ENCODE measurements around the gene KCNT2.
A peak's percentile ranks its signal among the peaks of the same experiment; 100 is the strongest.
"Not testable (repeated sequence)": the region's sequence is repeated elsewhere in the genome, so short reads cannot be mapped to it uniquely, and the experiment has no call there.

The KCNT2 gene

GRCh38 chr1:196515904-196516303, 92.3 kb downstream of the KCNT2 start:
- DNase-seq (ENCODE audit: low spot score): no peak

DNA sequence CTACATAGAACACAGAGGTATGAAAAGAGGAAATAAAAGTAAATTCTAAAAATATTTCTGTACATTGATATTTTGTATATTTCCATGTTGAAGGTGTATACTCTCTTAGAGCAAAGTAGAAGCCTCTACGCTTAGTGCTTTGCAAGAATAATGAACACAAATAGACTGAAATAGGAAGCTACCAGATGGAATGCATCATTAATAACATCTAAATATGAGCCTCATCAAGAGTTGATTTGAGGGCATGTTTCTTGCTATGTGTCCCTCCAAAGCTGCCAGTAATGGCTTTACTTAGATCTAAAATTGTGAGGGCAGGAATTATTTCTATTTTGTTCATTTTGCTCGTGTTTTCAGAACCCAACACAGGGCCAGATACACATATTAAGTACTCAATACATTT, 94.4 kb downstream of the KCNT2 start:
- DNase-seq (ENCODE audit: low spot score): peak; percentile 46

- no peak for DNase-seq (ENCODE audit: low spot score)
Observed at GRCh38 chr1:196510451-196510850, 97.8 kb downstream of the KCNT2 start.

DNA sequence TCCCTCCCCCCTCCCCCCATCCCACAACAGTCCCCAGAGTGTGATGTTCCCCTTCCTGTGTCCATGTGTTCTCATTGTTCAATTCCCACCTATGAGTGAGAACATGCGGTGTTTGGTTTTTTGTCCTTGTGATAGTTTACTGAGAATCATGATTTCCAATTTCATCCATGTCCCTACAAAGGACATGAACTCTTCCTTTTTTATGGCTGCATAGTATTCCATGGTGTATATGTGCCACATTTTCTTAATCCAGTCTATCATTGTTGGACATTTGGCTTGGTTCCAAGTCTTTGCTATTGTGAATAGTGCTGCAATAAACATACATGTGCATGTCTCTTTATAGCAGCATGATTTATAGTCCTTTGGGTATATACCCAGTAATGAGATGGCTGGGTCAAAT, 104.0 kb downstream of the KCNT2 start:
- not testable (repeated sequence) for DNase-seq (ENCODE audit: low spot score)

DNA sequence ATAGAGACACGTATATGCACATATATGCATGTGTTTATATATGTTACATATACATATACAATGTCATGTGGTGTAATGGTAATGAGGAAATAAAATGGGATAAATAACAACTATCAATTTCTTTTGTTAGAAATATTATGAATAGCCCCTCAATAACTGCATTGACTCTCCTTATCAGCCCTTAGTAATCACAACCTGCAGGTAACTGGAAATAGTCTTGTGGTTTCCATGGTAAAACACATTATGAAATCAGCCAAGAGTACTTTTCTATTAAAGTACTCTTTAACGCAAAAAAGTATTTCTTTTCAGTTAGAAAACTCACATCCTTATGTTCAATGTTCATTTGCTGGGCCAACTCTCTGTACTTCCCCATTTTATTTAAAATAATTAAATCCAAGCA, 105.8 kb downstream of the KCNT2 start:
- no peak for DNase-seq (ENCODE audit: low spot score)

GRCh38 chr1:196501760-196502428, 106.3 kb downstream of the KCNT2 start:
- DNase-seq (ENCODE audit: low spot score): no peak

GRCh38 chr1:196497817-196498216, 110.4 kb downstream of the KCNT2 start:
- no peak for DNase-seq (ENCODE audit: low spot score)

GRCh38 chr1:196494766-196495165, 113.5 kb downstream of the KCNT2 start:
- DNase-seq (ENCODE audit: low spot score): no peak

- DNase-seq (ENCODE audit: low spot score): no peak
Observed at GRCh38 chr1:196493881-196494280, 114.4 kb downstream of the KCNT2 start.

- DNase-seq (ENCODE audit: low spot score): no peak
Observed at GRCh38 chr1:196488579-196488978, 119.7 kb downstream of the KCNT2 start.

- DNase-seq (ENCODE audit: low spot score): no peak
Observed at GRCh38 chr1:196486346-196486745, 121.9 kb downstream of the KCNT2 start.

GRCh38 chr1:196481616-196482015, 126.6 kb downstream of the KCNT2 start:
- no peak for DNase-seq (ENCODE audit: low spot score)

- DNase-seq (ENCODE audit: low spot score): no peak
Observed at GRCh38 chr1:196477262-196477661, 131.0 kb downstream of the KCNT2 start.

DNA sequence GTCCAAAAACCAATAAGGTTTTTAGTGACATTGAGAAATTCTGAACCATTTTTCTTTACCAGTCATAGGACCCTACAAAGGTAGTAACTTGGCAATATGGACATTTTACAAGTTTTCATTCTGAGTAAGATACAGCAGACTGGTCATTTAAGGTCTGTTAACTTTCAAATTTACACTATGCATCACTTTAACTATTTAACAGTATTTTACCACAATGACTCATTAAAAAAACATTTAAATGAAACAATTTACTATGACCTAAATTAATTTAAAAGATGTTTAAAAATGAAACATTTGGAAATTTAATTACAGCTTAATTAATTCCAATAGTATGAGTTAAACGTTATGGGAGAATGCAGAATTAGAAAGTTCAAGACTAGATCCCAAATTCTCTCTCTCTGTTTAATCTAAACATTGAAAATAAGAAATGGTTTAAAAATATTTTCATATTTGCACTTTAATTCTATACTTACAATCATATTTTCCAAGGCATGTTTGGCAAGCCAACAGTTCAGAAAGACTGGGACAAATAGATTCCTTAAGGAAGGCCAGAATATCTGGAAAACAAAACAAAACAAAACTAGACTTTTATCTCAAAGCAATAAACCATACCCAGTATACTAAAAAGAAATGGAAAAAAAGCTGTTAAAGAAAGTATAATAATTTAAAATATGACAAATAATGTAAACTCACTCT, 140.9 kb downstream of the KCNT2 start:
- no peak for DNase-seq (ENCODE audit: low spot score)

GRCh38 chr1:196466654-196467053, 141.6 kb downstream of the KCNT2 start:
- DNase-seq (ENCODE audit: low spot score): no peak

DNA sequence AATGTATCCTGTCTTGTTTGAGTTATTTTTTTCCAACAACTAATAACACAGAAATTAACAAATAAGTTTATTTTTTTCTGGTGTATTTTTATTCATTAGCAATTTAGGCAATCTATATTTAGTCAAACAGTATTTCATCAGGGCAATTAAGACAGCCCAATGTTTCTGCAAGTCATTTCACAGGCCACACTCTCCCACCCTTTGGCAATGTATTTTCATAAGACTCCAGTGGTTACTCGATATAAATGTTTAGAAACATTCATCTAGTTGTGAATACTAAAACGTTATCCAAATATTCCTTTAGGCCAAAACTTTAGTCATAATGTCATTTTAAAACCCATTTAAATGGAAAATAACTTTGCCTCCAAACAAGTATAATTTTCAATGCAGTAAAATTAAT, 142.1 kb downstream of the KCNT2 start:
- no peak for DNase-seq (ENCODE audit: low spot score)

DNA sequence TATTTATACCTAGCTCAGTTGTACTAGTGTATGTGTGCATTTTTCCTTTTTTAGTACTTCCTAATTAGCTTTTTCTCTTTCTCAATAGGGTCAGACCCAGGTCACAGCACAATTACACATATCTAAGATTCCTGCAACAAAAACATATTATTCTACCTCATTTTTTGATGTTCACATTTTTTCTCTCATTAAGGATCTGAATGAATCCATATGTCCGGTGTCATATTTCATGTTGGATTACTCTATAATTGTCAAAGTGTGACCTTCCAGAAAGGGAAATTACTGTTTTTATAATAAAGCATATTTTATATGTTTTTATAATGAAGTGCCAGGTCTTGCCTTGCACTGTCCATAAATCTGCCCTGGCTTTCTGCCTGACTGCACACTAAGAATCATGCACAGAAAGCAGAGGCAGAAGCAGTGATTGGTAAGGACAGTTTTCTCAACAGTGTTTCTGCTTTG, 143.7 kb downstream of the KCNT2 start:
- no peak for DNase-seq (ENCODE audit: low spot score)

GRCh38 chr1:196462086-196462485, 146.2 kb downstream of the KCNT2 start:
- DNase-seq (ENCODE audit: low spot score): no peak

GRCh38 chr1:196461521-196461920, 146.7 kb downstream of the KCNT2 start:
- DNase-seq (ENCODE audit: low spot score): no peak

- no peak for DNase-seq (ENCODE audit: low spot score)
Observed at GRCh38 chr1:196459383-196459782, 148.9 kb downstream of the KCNT2 start.

- no peak for DNase-seq (ENCODE audit: low spot score)
Observed at GRCh38 chr1:196454792-196455191, 153.4 kb downstream of the KCNT2 start.

DNA sequence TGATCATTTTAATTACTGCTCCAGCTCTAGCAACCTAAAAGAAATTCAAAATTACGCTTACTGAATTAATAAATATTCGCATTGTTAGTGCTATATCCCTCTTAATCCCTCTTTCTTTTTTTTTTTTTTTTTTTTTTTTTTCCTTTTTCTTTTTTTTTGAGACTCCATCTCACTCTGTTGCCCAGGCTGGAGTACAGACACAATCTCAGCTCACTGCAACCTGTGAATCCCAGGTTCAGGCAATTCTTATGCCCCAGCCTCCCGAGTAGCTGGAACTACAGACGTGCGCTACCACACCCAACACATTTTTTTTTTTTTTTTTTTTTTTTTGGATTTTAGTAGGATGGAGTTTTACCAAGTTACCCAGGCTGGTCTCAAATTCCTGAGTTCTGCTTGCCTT, 157.1 kb downstream of the KCNT2 start:
- DNase-seq (ENCODE audit: low spot score): no peak

DNA sequence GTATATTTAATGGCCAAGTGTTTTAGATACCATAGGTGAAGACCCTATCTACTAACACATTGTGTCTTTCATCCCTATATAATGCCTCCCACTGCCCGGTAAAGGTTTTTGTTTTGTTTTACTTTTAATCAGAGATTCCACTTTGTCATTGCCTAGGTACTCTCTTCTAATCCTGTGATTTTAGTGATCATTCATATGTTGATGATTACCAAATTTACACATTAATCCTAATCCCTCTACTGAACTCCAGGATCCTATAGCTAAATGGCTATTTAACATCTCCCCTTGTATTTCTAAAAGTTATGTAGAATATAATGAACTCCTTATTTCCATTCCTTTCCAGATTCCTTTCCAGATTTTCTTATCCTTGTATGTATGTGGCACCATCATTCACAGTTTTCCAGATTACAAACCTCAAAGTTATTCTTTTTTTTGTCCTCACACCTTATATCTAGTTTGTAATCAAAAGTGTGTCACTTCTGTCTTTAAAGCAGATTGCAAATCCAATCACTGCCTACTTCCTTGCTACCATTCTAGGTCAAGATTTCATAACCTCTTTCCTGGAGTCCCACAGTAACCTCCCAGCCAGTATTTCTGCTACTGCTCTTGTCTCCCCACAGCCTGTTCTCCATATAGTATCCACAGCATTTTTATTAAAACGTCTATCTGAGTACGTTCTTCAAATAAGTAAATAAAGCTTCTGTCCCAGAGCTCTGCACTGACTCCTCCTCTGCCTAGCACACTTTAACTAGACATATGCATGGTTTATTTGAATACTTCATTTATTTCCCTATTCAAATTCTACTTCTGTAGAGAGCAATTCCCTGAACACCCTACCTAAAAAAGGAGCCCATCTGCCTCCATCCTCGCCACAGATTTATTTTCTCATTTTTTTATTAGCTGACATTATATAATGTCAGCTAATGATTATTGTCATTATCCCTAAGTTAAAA, 157.8 kb downstream of the KCNT2 start:
- no peak for DNase-seq (ENCODE audit: low spot score)

Measured in Ammon's horn (tissue), 1 donor.